Measurements from ENCODE around the gene DIS3L2.
A peak's percentile ranks its signal among the peaks of the same experiment; 100 is the strongest.

DIS3L2 gene

DNA sequence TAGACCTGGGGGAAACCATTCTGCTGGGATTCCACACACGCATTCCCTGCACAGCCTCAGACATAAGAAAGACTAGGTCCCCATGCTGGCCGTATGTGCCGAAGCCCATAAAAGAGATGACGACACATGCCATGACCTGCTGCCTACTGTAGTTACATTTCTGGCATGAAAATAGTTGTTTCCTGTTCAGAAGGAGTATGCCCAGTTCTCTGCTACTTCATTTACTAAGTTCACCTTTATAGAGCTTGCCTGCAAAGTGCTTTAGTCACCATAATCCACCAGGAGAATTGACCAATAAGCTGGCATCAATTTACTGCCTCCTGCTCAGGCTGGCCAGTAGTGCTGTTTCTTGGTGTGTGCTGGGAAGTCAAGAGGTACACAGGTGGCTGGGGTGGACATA is 266.8 kb downstream of the DIS3L2 start:
- no peak for ATAC-seq
- TF ChIP-seq ZFP30 (CRISPR knock-in tag; IDR thresholded peaks at IDR 0.05) (no peak), ARNTL (CRISPR knock-in tag; IDR thresholded peaks at IDR 0.05; ENCODE audit: borderline replicate concordance, low read depth) (no peak), ZNF565 (CRISPR knock-in tag; conservative IDR thresholded peaks at IDR 0.05; ENCODE audit: low read depth) (no peak), RARB (CRISPR knock-in tag; IDR thresholded peaks at IDR 0.05) (no peak), OSR1 (CRISPR knock-in tag; IDR thresholded peaks at IDR 0.05) (no peak), SNAI2 (CRISPR knock-in tag; IDR thresholded peaks at IDR 0.05) (no peak), PPARA (CRISPR knock-in tag; IDR thresholded peaks at IDR 0.05; ENCODE audit: borderline replicate concordance) (no peak), ESRRG (CRISPR knock-in tag; IDR thresholded peaks at IDR 0.05) (no peak), ISL1 (CRISPR knock-in tag; IDR thresholded peaks at IDR 0.05) (no peak), TOX (CRISPR knock-in tag; IDR thresholded peaks at IDR 0.05; ENCODE audit: borderline replicate concordance) (no peak), ZFP3 (CRISPR knock-in tag; IDR thresholded peaks at IDR 0.05) (no peak), CSDC2 (CRISPR knock-in tag; IDR thresholded peaks at IDR 0.05) (no peak), TCF4 (CRISPR knock-in tag; IDR thresholded peaks at IDR 0.05; ENCODE audit: borderline replicate concordance) (no peak)
- TF ChIP-seq, protein P1, sequence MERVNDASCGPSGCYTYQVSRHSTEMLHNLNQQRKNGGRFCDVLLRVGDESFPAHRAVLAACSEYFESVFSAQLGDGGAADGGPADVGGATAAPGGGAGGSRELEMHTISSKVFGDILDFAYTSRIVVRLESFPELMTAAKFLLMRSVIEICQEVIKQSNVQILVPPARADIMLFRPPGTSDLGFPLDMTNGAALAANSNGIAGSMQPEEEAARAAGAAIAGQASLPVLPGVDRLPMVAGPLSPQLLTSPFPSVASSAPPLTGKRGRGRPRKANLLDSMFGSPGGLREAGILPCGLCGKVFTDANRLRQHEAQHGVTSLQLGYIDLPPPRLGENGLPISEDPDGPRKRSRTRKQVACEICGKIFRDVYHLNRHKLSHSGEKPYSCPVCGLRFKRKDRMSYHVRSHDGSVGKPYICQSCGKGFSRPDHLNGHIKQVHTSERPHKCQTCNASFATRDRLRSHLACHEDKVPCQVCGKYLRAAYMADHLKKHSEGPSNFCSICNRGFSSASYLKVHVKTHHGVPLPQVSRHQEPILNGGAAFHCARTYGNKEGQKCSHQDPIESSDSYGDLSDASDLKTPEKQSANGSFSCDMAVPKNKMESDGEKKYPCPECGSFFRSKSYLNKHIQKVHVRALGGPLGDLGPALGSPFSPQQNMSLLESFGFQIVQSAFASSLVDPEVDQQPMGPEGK (CRISPR knock-in tag; IDR thresholded peaks at IDR 0.05; ENCODE audit: borderline replicate concordance): no peak
- TF ChIP-seq, protein P2, sequence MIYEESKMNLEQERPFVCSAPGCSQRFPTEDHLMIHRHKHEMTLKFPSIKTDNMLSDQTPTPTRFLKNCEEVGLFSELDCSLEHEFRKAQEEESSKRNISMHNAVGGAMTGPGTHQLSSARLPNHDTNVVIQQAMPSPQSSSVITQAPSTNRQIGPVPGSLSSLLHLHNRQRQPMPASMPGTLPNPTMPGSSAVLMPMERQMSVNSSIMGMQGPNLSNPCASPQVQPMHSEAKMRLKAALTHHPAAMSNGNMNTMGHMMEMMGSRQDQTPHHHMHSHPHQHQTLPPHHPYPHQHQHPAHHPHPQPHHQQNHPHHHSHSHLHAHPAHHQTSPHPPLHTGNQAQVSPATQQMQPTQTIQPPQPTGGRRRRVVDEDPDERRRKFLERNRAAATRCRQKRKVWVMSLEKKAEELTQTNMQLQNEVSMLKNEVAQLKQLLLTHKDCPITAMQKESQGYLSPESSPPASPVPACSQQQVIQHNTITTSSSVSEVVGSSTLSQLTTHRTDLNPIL (CRISPR knock-in tag; IDR thresholded peaks at IDR 0.05; ENCODE audit: low read depth): no peak
- TF ChIP-seq, protein P3, sequence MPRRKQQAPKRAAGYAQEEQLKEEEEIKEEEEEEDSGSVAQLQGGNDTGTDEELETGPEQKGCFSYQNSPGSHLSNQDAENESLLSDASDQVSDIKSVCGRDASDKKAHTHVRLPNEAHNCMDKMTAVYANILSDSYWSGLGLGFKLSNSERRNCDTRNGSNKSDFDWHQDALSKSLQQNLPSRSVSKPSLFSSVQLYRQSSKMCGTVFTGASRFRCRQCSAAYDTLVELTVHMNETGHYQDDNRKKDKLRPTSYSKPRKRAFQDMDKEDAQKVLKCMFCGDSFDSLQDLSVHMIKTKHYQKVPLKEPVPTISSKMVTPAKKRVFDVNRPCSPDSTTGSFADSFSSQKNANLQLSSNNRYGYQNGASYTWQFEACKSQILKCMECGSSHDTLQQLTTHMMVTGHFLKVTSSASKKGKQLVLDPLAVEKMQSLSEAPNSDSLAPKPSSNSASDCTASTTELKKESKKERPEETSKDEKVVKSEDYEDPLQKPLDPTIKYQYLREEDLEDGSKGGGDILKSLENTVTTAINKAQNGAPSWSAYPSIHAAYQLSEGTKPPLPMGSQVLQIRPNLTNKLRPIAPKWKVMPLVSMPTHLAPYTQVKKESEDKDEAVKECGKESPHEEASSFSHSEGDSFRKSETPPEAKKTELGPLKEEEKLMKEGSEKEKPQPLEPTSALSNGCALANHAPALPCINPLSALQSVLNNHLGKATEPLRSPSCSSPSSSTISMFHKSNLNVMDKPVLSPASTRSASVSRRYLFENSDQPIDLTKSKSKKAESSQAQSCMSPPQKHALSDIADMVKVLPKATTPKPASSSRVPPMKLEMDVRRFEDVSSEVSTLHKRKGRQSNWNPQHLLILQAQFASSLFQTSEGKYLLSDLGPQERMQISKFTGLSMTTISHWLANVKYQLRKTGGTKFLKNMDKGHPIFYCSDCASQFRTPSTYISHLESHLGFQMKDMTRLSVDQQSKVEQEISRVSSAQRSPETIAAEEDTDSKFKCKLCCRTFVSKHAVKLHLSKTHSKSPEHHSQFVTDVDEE (CRISPR knock-in tag; IDR thresholded peaks at IDR 0.05): no peak
- TF ChIP-seq, protein P4, sequence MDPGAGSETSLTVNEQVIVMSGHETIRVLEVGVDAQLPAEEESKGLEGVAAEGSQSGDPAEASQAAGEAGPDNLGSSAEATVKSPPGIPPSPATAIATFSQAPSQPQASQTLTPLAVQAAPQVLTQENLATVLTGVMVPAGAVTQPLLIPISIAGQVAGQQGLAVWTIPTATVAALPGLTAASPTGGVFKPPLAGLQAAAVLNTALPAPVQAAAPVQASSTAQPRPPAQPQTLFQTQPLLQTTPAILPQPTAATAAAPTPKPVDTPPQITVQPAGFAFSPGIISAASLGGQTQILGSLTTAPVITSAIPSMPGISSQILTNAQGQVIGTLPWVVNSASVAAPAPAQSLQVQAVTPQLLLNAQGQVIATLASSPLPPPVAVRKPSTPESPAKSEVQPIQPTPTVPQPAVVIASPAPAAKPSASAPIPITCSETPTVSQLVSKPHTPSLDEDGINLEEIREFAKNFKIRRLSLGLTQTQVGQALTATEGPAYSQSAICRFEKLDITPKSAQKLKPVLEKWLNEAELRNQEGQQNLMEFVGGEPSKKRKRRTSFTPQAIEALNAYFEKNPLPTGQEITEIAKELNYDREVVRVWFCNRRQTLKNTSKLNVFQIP (CRISPR knock-in tag; IDR thresholded peaks at IDR 0.05; ENCODE audit: borderline replicate concordance, low read depth): no peak

DNA sequence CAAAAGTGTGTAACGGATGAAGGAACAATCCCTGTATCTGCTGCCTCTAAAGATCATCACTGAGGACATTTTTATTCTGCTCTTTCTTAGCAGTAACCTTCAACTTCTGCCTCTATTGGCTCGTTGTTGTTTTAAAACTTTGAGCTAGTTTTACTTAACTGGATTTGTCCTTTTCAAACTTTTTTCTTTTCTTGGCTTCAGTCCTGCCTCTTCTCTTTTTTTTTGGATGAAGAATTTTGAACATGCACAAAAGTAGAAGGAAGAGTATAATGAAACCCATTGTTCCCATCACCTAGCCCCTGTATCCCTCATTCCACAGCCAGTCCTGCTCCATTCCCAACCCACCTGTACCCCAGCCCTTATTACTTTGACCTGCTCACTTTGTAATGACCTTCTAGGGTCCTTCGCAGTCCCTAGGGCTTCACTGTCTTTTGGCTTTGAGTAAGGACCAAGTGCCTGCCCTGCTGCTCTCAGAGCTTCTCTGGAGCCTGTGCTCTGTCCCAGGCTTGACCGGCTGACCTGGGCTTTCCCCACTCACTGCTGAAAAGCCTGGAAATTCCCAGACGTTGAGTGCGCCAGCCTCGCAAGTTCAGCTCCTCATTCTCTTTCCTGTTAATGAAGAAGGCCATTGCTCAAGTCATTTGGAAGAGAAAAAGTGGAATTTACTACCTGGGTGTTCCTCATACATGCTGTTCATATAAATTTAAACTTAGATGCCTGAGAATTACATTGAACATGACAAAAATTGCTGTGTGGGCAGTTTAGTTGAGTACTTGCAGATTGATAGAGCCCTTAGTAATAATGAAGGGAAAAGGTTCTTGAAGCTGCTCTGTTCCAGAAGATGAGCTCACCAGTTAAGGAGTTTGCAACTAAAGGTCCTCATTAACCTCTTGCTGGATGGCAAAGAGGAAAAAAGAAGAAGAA is 267.7 kb downstream of the DIS3L2 start:
- ATAC-seq: peak; percentile 46; the same call in 2 of the 3 replicates
- TF ChIP-seq ZNF8 (CRISPR knock-in tag; IDR thresholded peaks at IDR 0.05) (no peak), ZNF565 (CRISPR knock-in tag; conservative IDR thresholded peaks at IDR 0.05; ENCODE audit: low read depth) (no peak), TOX (CRISPR knock-in tag; IDR thresholded peaks at IDR 0.05; ENCODE audit: borderline replicate concordance) (no peak)

DNA sequence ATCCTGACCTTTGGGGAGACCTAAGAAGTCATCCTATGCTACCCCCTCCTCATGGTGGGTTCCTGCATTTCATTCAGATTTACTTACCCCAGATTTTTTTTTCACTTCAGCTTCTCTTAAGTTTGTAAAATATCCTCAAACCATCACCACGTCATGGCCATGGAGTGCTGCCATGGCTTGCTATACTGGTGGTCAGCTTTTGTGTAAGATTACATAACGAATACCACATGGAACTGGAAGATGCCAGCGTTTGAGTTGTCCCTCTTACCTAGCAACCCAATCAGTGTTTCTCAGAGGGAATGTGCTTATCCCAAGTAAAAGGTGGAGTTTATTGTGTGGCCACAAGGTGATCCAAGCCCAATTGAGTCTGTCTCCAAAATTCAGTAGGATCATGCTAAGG is 268.4 kb downstream of the DIS3L2 start:
- TF ChIP-seq CSDC2 (CRISPR knock-in tag; IDR thresholded peaks at IDR 0.05): no peak
- TF ChIP-seq, protein P3 (CRISPR knock-in tag; IDR thresholded peaks at IDR 0.05): no peak
- no peak for TF ChIP-seq RARB (CRISPR knock-in tag; IDR thresholded peaks at IDR 0.05)
- no peak for TF ChIP-seq PPARA (CRISPR knock-in tag; IDR thresholded peaks at IDR 0.05; ENCODE audit: borderline replicate concordance)
- no peak for TF ChIP-seq ZFP30 (CRISPR knock-in tag; IDR thresholded peaks at IDR 0.05)
- no peak for TF ChIP-seq TOX (CRISPR knock-in tag; IDR thresholded peaks at IDR 0.05; ENCODE audit: borderline replicate concordance)
- TF ChIP-seq OSR1 (CRISPR knock-in tag; IDR thresholded peaks at IDR 0.05): no peak
- no peak for ATAC-seq

Measured in SK-N-SH treated with all-trans-retinoic acid at 6 μM for 48 hours (cell line).